Panc1 (cell line): Measurements from ENCODE around the gene CEP128.
"Not testable (repeated sequence)": the region's sequence is repeated elsewhere in the genome, so short reads cannot be mapped to it uniquely, and the experiment has no call there.

Experiments
- POLR2AphosphoS5 ChIP-seq: IDR thresholded peaks from 2 replicates; pipeline ENCODE4 v1.6.1; 2012; ENCODE audit warnings: mild to moderate bottlenecking, low read depth, low read length, moderate library complexity
- TF ChIP-seq, protein P1 (sequence below): fragments of 450-650 bp; IDR thresholded peaks from 2 replicates; pipeline ENCODE4 v1.5.1; 2017; ENCODE audit warnings: mild to moderate bottlenecking

DNA sequence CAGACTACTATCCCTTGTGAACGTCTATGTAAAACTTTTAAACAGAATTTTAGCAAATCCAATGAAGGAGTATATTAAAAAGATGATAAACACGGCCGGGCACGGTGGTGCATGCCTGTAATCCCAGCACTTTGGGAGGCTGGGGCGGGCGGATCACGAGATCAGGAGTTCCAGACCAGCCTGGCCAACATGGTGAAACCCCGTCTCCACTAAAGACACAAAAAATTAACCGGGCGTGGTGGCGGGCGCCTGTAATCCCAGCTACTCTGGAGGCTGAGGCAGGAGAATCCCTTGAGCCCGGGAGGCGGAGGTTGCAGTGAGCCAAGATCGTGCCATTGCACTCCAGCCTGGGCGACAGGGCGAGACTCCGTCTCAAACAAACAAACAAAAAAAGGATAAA is 11.7 kb upstream of the CEP128 start:
- TF ChIP-seq, protein P1, sequence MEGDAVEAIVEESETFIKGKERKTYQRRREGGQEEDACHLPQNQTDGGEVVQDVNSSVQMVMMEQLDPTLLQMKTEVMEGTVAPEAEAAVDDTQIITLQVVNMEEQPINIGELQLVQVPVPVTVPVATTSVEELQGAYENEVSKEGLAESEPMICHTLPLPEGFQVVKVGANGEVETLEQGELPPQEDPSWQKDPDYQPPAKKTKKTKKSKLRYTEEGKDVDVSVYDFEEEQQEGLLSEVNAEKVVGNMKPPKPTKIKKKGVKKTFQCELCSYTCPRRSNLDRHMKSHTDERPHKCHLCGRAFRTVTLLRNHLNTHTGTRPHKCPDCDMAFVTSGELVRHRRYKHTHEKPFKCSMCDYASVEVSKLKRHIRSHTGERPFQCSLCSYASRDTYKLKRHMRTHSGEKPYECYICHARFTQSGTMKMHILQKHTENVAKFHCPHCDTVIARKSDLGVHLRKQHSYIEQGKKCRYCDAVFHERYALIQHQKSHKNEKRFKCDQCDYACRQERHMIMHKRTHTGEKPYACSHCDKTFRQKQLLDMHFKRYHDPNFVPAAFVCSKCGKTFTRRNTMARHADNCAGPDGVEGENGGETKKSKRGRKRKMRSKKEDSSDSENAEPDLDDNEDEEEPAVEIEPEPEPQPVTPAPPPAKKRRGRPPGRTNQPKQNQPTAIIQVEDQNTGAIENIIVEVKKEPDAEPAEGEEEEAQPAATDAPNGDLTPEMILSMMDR: not testable (repeated sequence)
- TF ChIP-seq POLR2AphosphoS5: not testable (repeated sequence)
